ENCODE data around the gene NRCAM. TPM values are rescaled to one million over a fixed set of nuclear protein-coding genes. Genes with fewer than 3 reads are reported as not detected.

The NRCAM gene
- polyA plus RNA-seq, 3 donors = not detected

- Histone ChIP-seq H3K4me1 (ENCODE audit: control insufficient read depth in 1 of 2, insufficient read depth in 2 of 2, low read length in 2 of 2) (peaks cover 38 to 41% of the 10 kb centered on the region in 2 donors), H3K27ac (ENCODE audit: low read depth in 1 of 2, low read length in 2 of 2) (no peak overlapping the region), H3K79me2 (ENCODE audit: insufficient read depth, low read length) (no peaks in the 10 kb centered on the region), H2AFZ (ENCODE audit: insufficient read depth, low read depth, low read length, poor library complexity, severe bottlenecking) (no peak overlapping the region), H4K20me1 (ENCODE audit: insufficient read depth, low read length) (no peaks in the 10 kb centered on the region), H3K27me3 (ENCODE audit: control insufficient read depth in 2 of 2, insufficient read depth in 2 of 2, low read length in 2 of 2) (peaks cover 31 to 42% of the 10 kb centered on the region in 2 donors), H3K4me2 (replicated peaks; ENCODE audit: extremely low read depth, low read length, poor library complexity, severe bottlenecking) (no peak overlapping the region), H3K9ac (ENCODE audit: insufficient read depth, low read length, poor library complexity, severe bottlenecking) (no peak overlapping the region), H3K4me3 (replicated peaks in 1 of 3; ENCODE audit: low read depth in 2 of 3, low read length in 3 of 3) (no peak overlapping the region), H3K36me3 (replicated peaks in 1 of 2; ENCODE audit: control insufficient read depth in 1 of 2, insufficient read depth in 2 of 2, low read length in 2 of 2) (no peaks in the 10 kb centered on the region), H3K9me3 (replicated peaks in 1 of 2; ENCODE audit: control insufficient read depth in 1 of 2, insufficient read depth in 1 of 2, low read length in 2 of 2) (no peaks in the 10 kb centered on the region)
- intact Hi-C loops (cut with micrococcal nuclease) = no loop called here
- peaks cover 0 to 4% (median 3%) of the 10 kb centered on the region in 7 donors for H3K9me3 Mint-ChIP-seq
- no peak for DNase-seq
- TF ChIP-seq CTCF (IDR thresholded peaks at IDR 0.05) = no peak
- H3K27ac Mint-ChIP-seq = peak overlapping the region in 1 of 7 donors; percentile 8
- H3K36me3 Mint-ChIP-seq = no peaks in the 10 kb centered on the region
- peaks cover 42% of the 10 kb centered on the region for H3K4me1 Mint-ChIP-seq
- peaks cover 22 to 28% (median 22%) of the 10 kb centered on the region in 3 donors for H3K27me3 Mint-ChIP-seq (ENCODE audit: low read depth in 3 of 3)
- WGBS (ENCODE audit: insufficient coverage) = no CpG with 5 or more reads among the region's 2 CpGs
- H3K4me3 Mint-ChIP-seq = no peak overlapping the region
These were observed 38.3 kb downstream of the NRCAM start for GRCh38 chr7:108417926-108418325.

- Histone ChIP-seq H3K9me3 (replicated peaks in 1 of 2; ENCODE audit: control insufficient read depth in 1 of 2, insufficient read depth in 1 of 2, low read length in 2 of 2) (no peaks in the 10 kb centered on the region), H3K4me2 (replicated peaks; ENCODE audit: extremely low read depth, low read length, poor library complexity, severe bottlenecking) (no peak overlapping the region), H3K27me3 (ENCODE audit: control insufficient read depth in 2 of 2, insufficient read depth in 2 of 2, low read length in 2 of 2) (peaks cover 26 to 38% of the 10 kb centered on the region in 2 donors), H3K79me2 (ENCODE audit: insufficient read depth, low read length) (no peaks in the 10 kb centered on the region), H2AFZ (ENCODE audit: insufficient read depth, low read depth, low read length, poor library complexity, severe bottlenecking) (no peak overlapping the region), H3K4me1 (ENCODE audit: control insufficient read depth in 1 of 2, insufficient read depth in 2 of 2, low read length in 2 of 2) (peaks cover 38 to 41% of the 10 kb centered on the region in 2 donors), H3K4me3 (replicated peaks in 1 of 3; ENCODE audit: low read depth in 2 of 3, low read length in 3 of 3) (no peak overlapping the region), H3K9ac (ENCODE audit: insufficient read depth, low read length, poor library complexity, severe bottlenecking) (no peak overlapping the region), H3K36me3 (replicated peaks in 1 of 2; ENCODE audit: control insufficient read depth in 1 of 2, insufficient read depth in 2 of 2, low read length in 2 of 2) (no peaks in the 10 kb centered on the region), H3K27ac (ENCODE audit: low read depth in 1 of 2, low read length in 2 of 2) (no peak overlapping the region), H4K20me1 (ENCODE audit: insufficient read depth, low read length) (no peaks in the 10 kb centered on the region)
- Mint-ChIP-seq H3K4me1 (peaks cover 42% of the 10 kb centered on the region), H3K36me3 (no peaks in the 10 kb centered on the region), H3K27ac (peak overlapping the region in 5 of 7 donors; percentile 89 to 95 (median 93)), H3K4me3 (no peak overlapping the region), H3K27me3 (ENCODE audit: low read depth in 3 of 3) (peaks cover 21 to 25% (median 21%) of the 10 kb centered on the region in 3 donors), H3K9me3 (peaks cover 0 to 6% (median 3%) of the 10 kb centered on the region in 7 donors)
- TF ChIP-seq CTCF (IDR thresholded peaks at IDR 0.05) = no peak
- intact Hi-C loops (cut with micrococcal nuclease) = no loop called here
- no CpG with 5 or more reads among the region's 4 CpGs for WGBS (ENCODE audit: insufficient coverage)
- no peak for DNase-seq
These were observed 39.1 kb downstream of the NRCAM start for GRCh38 chr7:108417144-108417543.

Measured in CD14-positive monocyte (primary cell).